Loucy (cell line): ENCODE data around the gene TIA1.

Experiments used
- H2AFZ ChIP-seq: fragments of 200-600 bp; sonication (generic); 2 replicates; pipeline ENCODE4 v1.6.0; 2016; ENCODE audit warnings: antibody characterized with exemption, mild to moderate bottlenecking, low read length, moderate library complexity
- H3F3A ChIP-seq: fragments of 200-600 bp; 2 replicates; pipeline ENCODE4 v1.6.0; 2016; ENCODE audit warnings: antibody characterized with exemption, low read depth, mild to moderate bottlenecking
- H3K27me3 ChIP-seq: fragments of 200-600 bp; sonication (generic); 2 replicates; pipeline ENCODE4 v1.6.1; 2014; ENCODE audit warnings: low read length, mild to moderate bottlenecking; ENCODE audit not compliant: insufficient read depth, poor library complexity, severe bottlenecking
- H3K36me3 ChIP-seq: fragments of 200-600 bp; sonication (generic); 2 replicates; pipeline ENCODE4 v1.6.1; 2016; ENCODE audit warnings: low read length; ENCODE audit not compliant: insufficient read depth
- H3K4me1 ChIP-seq: fragments of 200-600 bp; sonication (generic); 2 replicates; pipeline ENCODE4 v1.5.1; 2014; ENCODE audit warnings: low read length, mild to moderate bottlenecking; ENCODE audit not compliant: insufficient read depth, poor library complexity, severe bottlenecking
- H3K4me2 ChIP-seq: fragments of 200-600 bp; sonication (generic); 2 replicates; pipeline ENCODE4 v1.6.0; 2014; ENCODE audit warnings: antibody characterized with exemption, low read length, low read depth, mild to moderate bottlenecking; ENCODE audit not compliant: poor library complexity, severe bottlenecking
- H3K4me3 ChIP-seq: fragments of 200-600 bp; sonication (generic); 2 replicates; pipeline ENCODE4 v1.5.1; 2014; ENCODE audit warnings: low read length, mild to moderate bottlenecking, mixed read lengths; ENCODE audit not compliant: poor library complexity, severe bottlenecking
- H3K79me2 ChIP-seq: fragments of 200-600 bp; sonication (generic); 2 replicates; pipeline ENCODE4 v1.6.1; 2014; ENCODE audit warnings: low read length; ENCODE audit not compliant: insufficient read depth
- H3K9ac ChIP-seq: fragments of 200-600 bp; sonication (generic); 2 replicates; pipeline ENCODE4 v1.6.0; 2014; ENCODE audit warnings: mild to moderate bottlenecking, low read depth, low read length, moderate library complexity; ENCODE audit not compliant: poor library complexity, severe bottlenecking
- H3K9me2 ChIP-seq: fragments of 200-600 bp; sonication (generic); replicated peaks from 2 replicates; pipeline ENCODE4 v1.6.1; 2016; ENCODE audit warnings: low read depth, low read length, mixed read lengths
- H3K9me3 ChIP-seq: fragments of 200-600 bp; sonication (generic); 2 replicates; pipeline ENCODE4 v1.6.1; 2014; ENCODE audit warnings: mild to moderate bottlenecking, antibody characterized with exemption, low read length, low read depth; ENCODE audit not compliant: insufficient read depth
- H4K20me1 ChIP-seq: fragments of 200-600 bp; sonication (generic); 2 replicates; pipeline ENCODE4 v1.6.0; 2014; ENCODE audit warnings: antibody characterized with exemption, low read length, mild to moderate bottlenecking; ENCODE audit not compliant: insufficient read depth, poor library complexity, severe bottlenecking
- EZH2phosphoT487 ChIP-seq: fragments of 200-600 bp; IDR thresholded peaks from 2 replicates; pipeline ENCODE4 v1.6.1; 2018; ENCODE audit warnings: antibody characterized with exemption, mild to moderate bottlenecking, moderate library complexity, borderline replicate concordance
- TF ChIP-seq, protein P1 (sequence below): fragments of 200-600 bp; sonication (generic); conservative IDR thresholded peaks from 2 replicates; pipeline ENCODE4 v1.5.1; 2014; ENCODE audit warnings: mild to moderate bottlenecking, antibody characterized with exemption, low read length

The TIA1 gene

DNA sequence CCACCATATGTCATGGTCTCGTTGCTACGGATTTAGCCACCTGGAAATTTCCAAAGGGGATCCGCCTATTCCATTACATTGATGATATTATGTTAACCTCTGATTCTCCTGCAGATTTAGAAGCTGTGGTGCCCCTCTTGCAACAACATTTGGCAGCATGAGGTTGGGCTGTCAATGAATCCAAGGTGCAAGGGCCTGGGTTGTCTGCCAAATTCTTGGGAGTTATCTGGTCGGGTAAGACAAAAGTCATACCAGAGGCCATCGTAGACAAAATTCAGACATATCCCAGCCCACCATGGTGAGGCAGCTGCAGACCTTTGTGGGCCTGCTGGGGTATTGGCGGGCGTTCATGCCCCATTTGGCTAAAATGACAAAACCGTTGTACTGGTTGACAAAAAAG lies 44.0 kb downstream of the TIA1 start:
- Histone ChIP-seq H3K9ac (no peak overlapping the region), H3K4me3 (no peak overlapping the region), H3K9me2 (no peaks in the 10 kb centered on the region), H2AFZ (no peak overlapping the region), H3K27me3 (no peaks in the 10 kb centered on the region), H3F3A (0 out of 2 replicates have a peak, but pooled peaks cover under 1% of the 10 kb centered on the region), H3K4me2 (no peak overlapping the region), H3K36me3 (peaks cover 6% of the 10 kb centered on the region; the same call in 1 of the 2 replicates), H3K79me2 (no peaks in the 10 kb centered on the region), H3K4me1 (no peaks in the 10 kb centered on the region), H4K20me1 (no peaks in the 10 kb centered on the region), H3K9me3 (no peaks in the 10 kb centered on the region)
- no peak for TF ChIP-seq EZH2phosphoT487
- TF ChIP-seq, protein P1, sequence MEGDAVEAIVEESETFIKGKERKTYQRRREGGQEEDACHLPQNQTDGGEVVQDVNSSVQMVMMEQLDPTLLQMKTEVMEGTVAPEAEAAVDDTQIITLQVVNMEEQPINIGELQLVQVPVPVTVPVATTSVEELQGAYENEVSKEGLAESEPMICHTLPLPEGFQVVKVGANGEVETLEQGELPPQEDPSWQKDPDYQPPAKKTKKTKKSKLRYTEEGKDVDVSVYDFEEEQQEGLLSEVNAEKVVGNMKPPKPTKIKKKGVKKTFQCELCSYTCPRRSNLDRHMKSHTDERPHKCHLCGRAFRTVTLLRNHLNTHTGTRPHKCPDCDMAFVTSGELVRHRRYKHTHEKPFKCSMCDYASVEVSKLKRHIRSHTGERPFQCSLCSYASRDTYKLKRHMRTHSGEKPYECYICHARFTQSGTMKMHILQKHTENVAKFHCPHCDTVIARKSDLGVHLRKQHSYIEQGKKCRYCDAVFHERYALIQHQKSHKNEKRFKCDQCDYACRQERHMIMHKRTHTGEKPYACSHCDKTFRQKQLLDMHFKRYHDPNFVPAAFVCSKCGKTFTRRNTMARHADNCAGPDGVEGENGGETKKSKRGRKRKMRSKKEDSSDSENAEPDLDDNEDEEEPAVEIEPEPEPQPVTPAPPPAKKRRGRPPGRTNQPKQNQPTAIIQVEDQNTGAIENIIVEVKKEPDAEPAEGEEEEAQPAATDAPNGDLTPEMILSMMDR, result no peak

DNA sequence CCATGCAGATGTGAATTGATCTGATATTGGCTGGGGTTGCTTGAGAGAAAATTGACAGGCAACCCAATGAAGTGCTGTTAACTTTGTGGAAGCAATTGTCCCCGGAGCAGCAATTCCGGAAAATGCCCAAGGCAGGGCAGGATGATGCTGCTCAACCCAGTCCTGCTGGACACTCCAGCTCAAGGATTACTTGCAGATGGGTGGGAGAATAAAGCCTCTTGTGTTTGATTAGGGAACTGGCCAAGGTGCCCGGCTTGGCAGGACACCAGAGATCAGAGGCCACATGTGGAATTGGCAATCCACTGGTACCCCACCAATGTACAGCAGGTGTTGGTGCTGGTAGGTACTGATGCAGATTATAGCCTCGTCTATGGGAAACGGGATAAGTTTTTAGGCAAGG lies 45.3 kb downstream of the TIA1 start:
- Histone ChIP-seq H4K20me1 (no peaks in the 10 kb centered on the region), H3K9me2 (no peaks in the 10 kb centered on the region), H3K27me3 (no peaks in the 10 kb centered on the region), H3K9ac (no peak overlapping the region), H3K9me3 (no peaks in the 10 kb centered on the region), H3K4me3 (no peak overlapping the region), H3F3A (no peaks in the 10 kb centered on the region), H3K79me2 (no peaks in the 10 kb centered on the region), H3K36me3 (no peaks in the 10 kb centered on the region), H3K4me2 (no peak overlapping the region), H2AFZ (no peak overlapping the region), H3K4me1 (no peaks in the 10 kb centered on the region)
- TF ChIP-seq EZH2phosphoT487, result no peak
- TF ChIP-seq, protein P1, result no peak

DNA sequence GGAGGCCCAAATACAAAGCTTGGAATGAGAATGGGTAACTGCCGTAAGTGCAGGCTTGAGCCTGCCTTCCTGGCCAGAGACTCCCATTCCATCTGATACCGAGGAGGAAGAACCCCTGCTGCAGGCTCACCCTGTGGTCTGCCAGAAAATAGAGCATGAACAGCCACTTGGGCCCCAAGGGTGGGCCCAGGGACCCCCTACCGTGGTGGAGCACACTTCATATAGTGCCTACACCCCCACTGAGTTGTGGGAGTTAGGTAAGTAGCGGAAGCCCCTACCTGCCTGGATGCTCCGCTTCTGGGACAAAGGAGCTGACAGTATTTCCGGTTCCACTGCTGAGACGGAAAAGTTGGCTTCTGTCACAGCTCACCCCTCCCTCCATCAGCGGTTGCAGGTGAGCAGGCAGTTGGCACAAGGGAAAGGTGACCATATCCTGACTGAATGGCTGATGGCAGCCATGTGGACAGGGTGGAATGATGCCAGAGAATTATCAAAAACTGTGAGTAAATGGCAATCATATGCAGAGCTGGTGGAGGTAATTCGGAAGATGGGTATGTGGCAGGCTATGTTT lies 46.1 kb downstream of the TIA1 start:
- Histone ChIP-seq H3K9me3 (no peaks in the 10 kb centered on the region), H3K79me2 (no peaks in the 10 kb centered on the region), H3K9me2 (no peaks in the 10 kb centered on the region), H3K36me3 (no peaks in the 10 kb centered on the region), H3K27me3 (no peaks in the 10 kb centered on the region), H3K4me1 (no peaks in the 10 kb centered on the region), H3F3A (no peaks in the 10 kb centered on the region), H4K20me1 (no peaks in the 10 kb centered on the region), H2AFZ (no peak overlapping the region), H3K4me3 (no peak overlapping the region), H3K4me2 (no peak overlapping the region), H3K9ac (no peak overlapping the region)
- no peak for TF ChIP-seq EZH2phosphoT487
- TF ChIP-seq, protein P1, result no peak
